LHCN-M2 (cell line): ENCODE data around the gene SLC2A3. TPM values are rescaled to one million over a fixed set of nuclear protein-coding genes. Genes with fewer than 3 reads are reported as not detected.
"Not testable (repeated sequence)": the region's sequence is repeated elsewhere in the genome, so short reads cannot be mapped to it uniquely, and the experiment has no call there.

ENCODE experiments used
- DNase-seq: peaks from one replicate; pipeline ENCODE4 v3.0.0-alpha.2; 2012; ENCODE audit warnings: low read depth
- total RNA-seq: library from RNA; depleted of rRNA; stranded (reverse); fragments of >200 nt; gene quantifications from 2 replicates; pipeline ENCODE4 v1.2.3, GENCODE V29; 2014

The SLC2A3 gene
- total RNA-seq, 1 experiment from 2014 or later = 36.9 TPM

GRCh38 chr12:7916936-7917335 lies 19.1 kb downstream of the SLC2A3 start:
- DNase-seq = no peak

GRCh38 chr12:7915661-7916403 lies 20.2 kb downstream of the SLC2A3 start:
- DNase-seq = no peak

GRCh38 chr12:7910106-7910505 lies 25.9 kb downstream of the SLC2A3 start:
- not testable (repeated sequence) for DNase-seq

GRCh38 chr12:7907009-7907408 lies 29.0 kb downstream of the SLC2A3 start:
- DNase-seq = peak; percentile 69

GRCh38 chr12:7906303-7906702 lies 29.7 kb downstream of the SLC2A3 start:
- DNase-seq = not testable (repeated sequence)

GRCh38 chr12:7905600-7906125 lies 30.3 kb downstream of the SLC2A3 start:
- DNase-seq = peak; percentile 15

- DNase-seq = no peak
These were observed 30.9 kb downstream of the SLC2A3 start for GRCh38 chr12:7905071-7905470.

GRCh38 chr12:7902416-7902815 lies 33.6 kb downstream of the SLC2A3 start:
- DNase-seq = not testable (repeated sequence)

- no peak for DNase-seq
These were observed 36.2 kb downstream of the SLC2A3 start for GRCh38 chr12:7899755-7900154.

GRCh38 chr12:7896726-7897125 lies 39.3 kb downstream of the SLC2A3 start:
- DNase-seq = not testable (repeated sequence)

GRCh38 chr12:7892186-7892980 lies 43.6 kb downstream of the SLC2A3 start:
- peak; percentile 7 for DNase-seq

GRCh38 chr12:7884689-7885088 lies 51.3 kb downstream of the SLC2A3 start:
- no peak for DNase-seq

GRCh38 chr12:7881736-7882120 lies 54.3 kb downstream of the SLC2A3 start:
- DNase-seq = not testable (repeated sequence)

- DNase-seq = not testable (repeated sequence)
These were observed 54.8 kb downstream of the SLC2A3 start for GRCh38 chr12:7880952-7881735.

GRCh38 chr12:7879246-7879645 lies 56.7 kb downstream of the SLC2A3 start:
- DNase-seq = no peak

- DNase-seq = peak; percentile 26
These were observed 58.6 kb downstream of the SLC2A3 start for GRCh38 chr12:7877420-7877819.

GRCh38 chr12:7872566-7873319 lies 63.2 kb downstream of the SLC2A3 start, which contains the start of gene SLC2A14:
TSS of gene SLC2A14 (minus strand) at chr12:7872915. CDS start at chr12:7869880, 3,035 bp downstream.
- no peak for DNase-seq

GRCh38 chr12:7870335-7870734 lies 65.7 kb downstream of the SLC2A3 start:
- no peak for DNase-seq
